OCI-LY1 (cell line): ENCODE data around the gene PARN.
A peak's percentile ranks its signal among the peaks of the same experiment; 100 is the strongest.

Source experiments
- H2AFZ ChIP-seq: fragments of 200-600 bp; sonication (generic), shearing (Covaris generic); 2 replicates; pipeline ENCODE4 v1.6.0; 2014; ENCODE audit warnings: antibody characterized with exemption, mild to moderate bottlenecking, low read length
- H3F3A ChIP-seq: fragments of 200-600 bp; sonication (generic), shearing (Covaris generic); 2 replicates; pipeline ENCODE4 v1.6.0; 2014; ENCODE audit warnings: mild to moderate bottlenecking, antibody characterized with exemption, low read length, moderate library complexity; ENCODE audit not compliant: insufficient read depth
- H3K27ac ChIP-seq: fragments of 200-600 bp; sonication (generic); 2 replicates; pipeline ENCODE4 v1.5.1; 2014; ENCODE audit warnings: low read length, mixed run types, mild to moderate bottlenecking, low read depth; ENCODE audit not compliant: poor library complexity, severe bottlenecking
- H3K27me3 ChIP-seq: fragments of 200-600 bp; sonication (generic); 2 replicates; pipeline ENCODE4 v1.6.0; 2014; ENCODE audit warnings: antibody characterized with exemption, mild to moderate bottlenecking, low read length, moderate library complexity; ENCODE audit not compliant: insufficient read depth
- H3K36me3 ChIP-seq: fragments of 200-600 bp; sonication (generic); 2 replicates; pipeline ENCODE4 v1.6.1; 2014; ENCODE audit warnings: mild to moderate bottlenecking, antibody characterized with exemption, low read length, moderate library complexity, mixed read lengths; ENCODE audit not compliant: insufficient read depth
- H3K4me1 ChIP-seq: fragments of 200-600 bp; sonication (generic); 2 replicates; pipeline ENCODE4 v1.5.1; 2014; ENCODE audit warnings: mild to moderate bottlenecking, low read length, moderate library complexity; ENCODE audit not compliant: insufficient read depth, severe bottlenecking
- H3K4me2 ChIP-seq: fragments of 200-600 bp; sonication (generic), shearing (Covaris generic); 2 replicates; pipeline ENCODE4 v1.6.1; 2014; ENCODE audit warnings: low read length
- H3K4me3 ChIP-seq: fragments of 200-600 bp; sonication (generic); 2 replicates; pipeline ENCODE4 v1.5.1; 2014; ENCODE audit warnings: low read length, low read depth, mild to moderate bottlenecking, mixed read lengths; ENCODE audit not compliant: poor library complexity, severe bottlenecking
- H3K79me2 ChIP-seq: fragments of 200-600 bp; shearing (Covaris generic); 2 replicates; pipeline ENCODE4 v1.6.1; 2016; ENCODE audit warnings: mixed run types, low read length, mixed read lengths; ENCODE audit not compliant: insufficient read depth
- H3K9ac ChIP-seq: fragments of 200-600 bp; sonication (generic), shearing (Covaris generic); 2 replicates; pipeline ENCODE4 v1.6.1; 2014; ENCODE audit warnings: mild to moderate bottlenecking, low read length, mixed read lengths
- H3K9me2 ChIP-seq: fragments of 200-600 bp; sonication (generic), shearing (Covaris generic); 2 replicates; pipeline ENCODE4 v1.6.1; 2014; ENCODE audit warnings: low read depth, mild to moderate bottlenecking, low read length, mixed read lengths
- H3K9me3 ChIP-seq: fragments of 200-600 bp; shearing (Covaris generic); 2 replicates; pipeline ENCODE4 v1.6.1; 2014; ENCODE audit warnings: low read length, mixed read lengths
- H4K20me1 ChIP-seq: fragments of 200-600 bp; sonication (generic), shearing (Covaris generic); 2 replicates; pipeline ENCODE4 v1.6.0; 2016; ENCODE audit warnings: mild to moderate bottlenecking, low read length; ENCODE audit not compliant: insufficient read depth
- EZH2 ChIP-seq: fragments of 200-600 bp; sonication (generic), shearing (Covaris generic); IDR thresholded peaks from 2 replicates; pipeline ENCODE4 v1.8.0; 2017; ENCODE audit warnings: borderline replicate concordance, mixed run types, mild to moderate bottlenecking, antibody characterized with exemption, low read length, moderate library complexity, mixed read lengths
- TF ChIP-seq, protein P1 (sequence below): fragments of 200-600 bp; sonication (generic), shearing (Covaris generic); IDR thresholded peaks from 2 replicates; pipeline ENCODE4 v1.5.1; 2017; ENCODE audit warnings: mild to moderate bottlenecking, antibody characterized with exemption, low read length, moderate library complexity, mixed read lengths

PARN gene

GRCh38 chr16:14676633-14677032, 46.6 kb upstream of the PARN start:
- no peaks in the 10 kb centered on the region for H3F3A ChIP-seq
- no peaks in the 10 kb centered on the region for H3K9me2 ChIP-seq
- no peaks in the 10 kb centered on the region for H3K79me2 ChIP-seq
- no peak overlapping the region for H3K9ac ChIP-seq
- H2AFZ ChIP-seq = no peak overlapping the region
- no peak overlapping the region for H3K4me2 ChIP-seq
- H4K20me1 ChIP-seq = no peaks in the 10 kb centered on the region
- no peaks in the 10 kb centered on the region for H3K27me3 ChIP-seq
- H3K4me1 ChIP-seq = peaks cover 14% of the 10 kb centered on the region
- H3K4me3 ChIP-seq = no peak overlapping the region
- H3K36me3 ChIP-seq = no peaks in the 10 kb centered on the region
- H3K9me3 ChIP-seq = no peaks in the 10 kb centered on the region
- no peak overlapping the region for H3K27ac ChIP-seq
- TF ChIP-seq, protein P1, sequence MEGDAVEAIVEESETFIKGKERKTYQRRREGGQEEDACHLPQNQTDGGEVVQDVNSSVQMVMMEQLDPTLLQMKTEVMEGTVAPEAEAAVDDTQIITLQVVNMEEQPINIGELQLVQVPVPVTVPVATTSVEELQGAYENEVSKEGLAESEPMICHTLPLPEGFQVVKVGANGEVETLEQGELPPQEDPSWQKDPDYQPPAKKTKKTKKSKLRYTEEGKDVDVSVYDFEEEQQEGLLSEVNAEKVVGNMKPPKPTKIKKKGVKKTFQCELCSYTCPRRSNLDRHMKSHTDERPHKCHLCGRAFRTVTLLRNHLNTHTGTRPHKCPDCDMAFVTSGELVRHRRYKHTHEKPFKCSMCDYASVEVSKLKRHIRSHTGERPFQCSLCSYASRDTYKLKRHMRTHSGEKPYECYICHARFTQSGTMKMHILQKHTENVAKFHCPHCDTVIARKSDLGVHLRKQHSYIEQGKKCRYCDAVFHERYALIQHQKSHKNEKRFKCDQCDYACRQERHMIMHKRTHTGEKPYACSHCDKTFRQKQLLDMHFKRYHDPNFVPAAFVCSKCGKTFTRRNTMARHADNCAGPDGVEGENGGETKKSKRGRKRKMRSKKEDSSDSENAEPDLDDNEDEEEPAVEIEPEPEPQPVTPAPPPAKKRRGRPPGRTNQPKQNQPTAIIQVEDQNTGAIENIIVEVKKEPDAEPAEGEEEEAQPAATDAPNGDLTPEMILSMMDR = no peak
- TF ChIP-seq EZH2 = no peak

- peak overlapping the region; percentile 71 for H3K4me2 ChIP-seq
Measured at GRCh38 chr16:14672403-14672971, 42.4 kb upstream of the PARN start.

GRCh38 chr16:14669776-14670175, 39.7 kb upstream of the PARN start:
- Histone ChIP-seq H3K9me2 (no peaks in the 10 kb centered on the region), H4K20me1 (no peaks in the 10 kb centered on the region), H3K9ac (no peak overlapping the region), H3K36me3 (peaks cover 44% of the 10 kb centered on the region), H2AFZ (no peak overlapping the region), H3K27me3 (no peaks in the 10 kb centered on the region), H3K79me2 (no peaks in the 10 kb centered on the region), H3K9me3 (no peaks in the 10 kb centered on the region), H3K4me3 (no peak overlapping the region), H3F3A (no peaks in the 10 kb centered on the region), H3K27ac (peak overlapping the region; percentile 7), H3K4me2 (no peak overlapping the region), H3K4me1 (peaks cover 28% of the 10 kb centered on the region)
- TF ChIP-seq EZH2 = no peak
- TF ChIP-seq, protein P1 = no peak

More at GRCh38 chr16:14672403-14672971, 42.4 kb upstream of the PARN start:
- no peaks in the 10 kb centered on the region for H3K9me3 ChIP-seq
- peaks cover 18% of the 10 kb centered on the region for H3K36me3 ChIP-seq
- no peaks in the 10 kb centered on the region for H4K20me1 ChIP-seq
- peak overlapping the region; percentile 39 for H3K4me3 ChIP-seq
- TF ChIP-seq, protein P1 = no peak
- no peak for TF ChIP-seq EZH2
- no peaks in the 10 kb centered on the region for H3K9me2 ChIP-seq
- H3K27me3 ChIP-seq = no peaks in the 10 kb centered on the region
- H3K4me1 ChIP-seq = peaks cover 23% of the 10 kb centered on the region
- H3K79me2 ChIP-seq = no peaks in the 10 kb centered on the region
- H2AFZ ChIP-seq = peak overlapping the region; percentile 39; the same call in 1 of the 2 replicates
- peak overlapping the region; percentile 38; the same call in 1 of the 2 replicates for H3K9ac ChIP-seq
- H3K27ac ChIP-seq = peak overlapping the region; percentile 91
- H3F3A ChIP-seq = no peaks in the 10 kb centered on the region
